GM21515 (cell line): ENCODE measurements around the gene ZCCHC13.
"Not testable (repeated sequence)": the region's sequence is repeated elsewhere in the genome, so short reads cannot be mapped to it uniquely, and the experiment has no call there.

Experiments
- ATAC-seq: cut with Tn5 transposase; IDR thresholded peaks from one replicate; pipeline ENCODE4 v1.9.1; 2021; ENCODE audit not compliant: unreplicated experiment

The ZCCHC13 gene

GRCh38 chrX:74304016-74304415 is at the start of gene ZCCHC13:
Gene ZCCHC13 (plus strand): TSS chrX:74304180. CDS start chrX:74304267, 87 bp downstream.
- ATAC-seq = no peak

GRCh38 chrX:74258111-74258510 is 45.9 kb upstream of the ZCCHC13 start:
- not testable (repeated sequence) for ATAC-seq

- no peak for ATAC-seq
Observed at GRCh38 chrX:74259885-74260491, 44.0 kb upstream of the ZCCHC13 start.

- ATAC-seq = no peak
Observed at GRCh38 chrX:74262452-74263209, 41.3 kb upstream of the ZCCHC13 start.

- ATAC-seq = no peak
Observed at GRCh38 chrX:74270393-74270792, 33.6 kb upstream of the ZCCHC13 start.

- ATAC-seq = peak; percentile 72
Observed at GRCh38 chrX:74272230-74272629, 31.8 kb upstream of the ZCCHC13 start.

GRCh38 chrX:74274516-74274915 is 29.5 kb upstream of the ZCCHC13 start:
- ATAC-seq = no peak

GRCh38 chrX:74277320-74277719 is 26.7 kb upstream of the ZCCHC13 start:
- no peak for ATAC-seq

GRCh38 chrX:74277846-74278245 is 26.1 kb upstream of the ZCCHC13 start:
- ATAC-seq = no peak

- ATAC-seq = no peak
Observed at GRCh38 chrX:74280759-74281158, 23.2 kb upstream of the ZCCHC13 start.

GRCh38 chrX:74284391-74284952 is 19.5 kb upstream of the ZCCHC13 start:
- ATAC-seq = no peak

- ATAC-seq = no peak
Observed at GRCh38 chrX:74286950-74287740, 16.8 kb upstream of the ZCCHC13 start.

GRCh38 chrX:74291577-74291963 is 12.4 kb upstream of the ZCCHC13 start:
- no peak for ATAC-seq

- peak; percentile 87 for ATAC-seq
Observed at GRCh38 chrX:74291964-74292807, 11.8 kb upstream of the ZCCHC13 start.

- no peak for ATAC-seq
Observed at GRCh38 chrX:74292808-74293123, 11.2 kb upstream of the ZCCHC13 start.

- peak; percentile 41 for ATAC-seq
Observed at GRCh38 chrX:74293343-74293946, 10.5 kb upstream of the ZCCHC13 start.

- no peak for ATAC-seq
Observed at GRCh38 chrX:74295101-74295500, 8.9 kb upstream of the ZCCHC13 start.

GRCh38 chrX:74297766-74298165 is 6.2 kb upstream of the ZCCHC13 start:
- no peak for ATAC-seq

GRCh38 chrX:74300869-74301268 is 3.1 kb upstream of the ZCCHC13 start:
- ATAC-seq = no peak

- no peak for ATAC-seq
Observed at GRCh38 chrX:74318672-74319071, 14.7 kb downstream of the ZCCHC13 start.
